ENCODE measurements around the gene PGM2L1.

PGM2L1 gene

DNA sequence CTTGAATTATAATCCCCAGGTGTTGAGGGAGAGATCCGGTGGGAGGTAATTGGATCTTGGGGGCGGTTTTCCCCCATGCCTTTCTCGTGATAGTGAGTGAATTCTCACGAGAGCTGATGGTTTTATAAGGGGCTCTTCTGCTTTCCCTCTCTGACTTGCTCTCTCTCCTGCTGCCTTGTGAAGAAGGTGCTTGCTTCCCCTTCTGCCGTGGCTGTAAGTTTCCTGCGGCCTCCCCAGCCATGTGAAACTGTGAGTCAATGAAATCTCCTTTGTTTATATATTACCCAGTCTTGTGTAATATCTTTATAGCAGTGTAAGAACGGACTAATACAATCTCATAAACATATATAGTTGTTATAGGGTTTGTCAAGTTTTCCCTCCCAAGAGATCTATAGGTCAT is 36.3 kb upstream of the PGM2L1 start:
- Histone ChIP-seq H3K9ac (ENCODE audit: low read length) (no peak overlapping the region), H3K36me3 (replicated peaks; ENCODE audit: low read depth, low read length) (no peaks in the 10 kb centered on the region), H3K27me3 (ENCODE audit: low read depth, low read length) (no peaks in the 10 kb centered on the region), H2AFZ (ENCODE audit: low read depth, low read length) (peak overlapping the region; percentile 32; the same call in 1 of the 2 replicates), H3K4me1 (ENCODE audit: low read length) (peaks cover 10% of the 10 kb centered on the region; the same call in 1 of the 2 replicates), H3K27ac (ENCODE audit: low read length) (no peak overlapping the region), H3K4me2 (ENCODE audit: low read length) (peak overlapping the region; percentile 47), H3K79me2 (ENCODE audit: low read length) (no peaks in the 10 kb centered on the region), H3K4me3 (ENCODE audit: low read length) (no peak overlapping the region), H4K20me1 (ENCODE audit: insufficient read depth, low read length) (no peaks in the 10 kb centered on the region), H3K9me3 (ENCODE audit: insufficient read depth, low read length) (no peaks in the 10 kb centered on the region)
- no peak for TF ChIP-seq EZH2phosphoT487 (IDR thresholded peaks at IDR 0.05; ENCODE audit: low read depth)
- TF ChIP-seq, protein P1, sequence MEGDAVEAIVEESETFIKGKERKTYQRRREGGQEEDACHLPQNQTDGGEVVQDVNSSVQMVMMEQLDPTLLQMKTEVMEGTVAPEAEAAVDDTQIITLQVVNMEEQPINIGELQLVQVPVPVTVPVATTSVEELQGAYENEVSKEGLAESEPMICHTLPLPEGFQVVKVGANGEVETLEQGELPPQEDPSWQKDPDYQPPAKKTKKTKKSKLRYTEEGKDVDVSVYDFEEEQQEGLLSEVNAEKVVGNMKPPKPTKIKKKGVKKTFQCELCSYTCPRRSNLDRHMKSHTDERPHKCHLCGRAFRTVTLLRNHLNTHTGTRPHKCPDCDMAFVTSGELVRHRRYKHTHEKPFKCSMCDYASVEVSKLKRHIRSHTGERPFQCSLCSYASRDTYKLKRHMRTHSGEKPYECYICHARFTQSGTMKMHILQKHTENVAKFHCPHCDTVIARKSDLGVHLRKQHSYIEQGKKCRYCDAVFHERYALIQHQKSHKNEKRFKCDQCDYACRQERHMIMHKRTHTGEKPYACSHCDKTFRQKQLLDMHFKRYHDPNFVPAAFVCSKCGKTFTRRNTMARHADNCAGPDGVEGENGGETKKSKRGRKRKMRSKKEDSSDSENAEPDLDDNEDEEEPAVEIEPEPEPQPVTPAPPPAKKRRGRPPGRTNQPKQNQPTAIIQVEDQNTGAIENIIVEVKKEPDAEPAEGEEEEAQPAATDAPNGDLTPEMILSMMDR (IDR thresholded peaks at IDR 0.05; ENCODE audit: low read depth, low read length) = no peak

DNA sequence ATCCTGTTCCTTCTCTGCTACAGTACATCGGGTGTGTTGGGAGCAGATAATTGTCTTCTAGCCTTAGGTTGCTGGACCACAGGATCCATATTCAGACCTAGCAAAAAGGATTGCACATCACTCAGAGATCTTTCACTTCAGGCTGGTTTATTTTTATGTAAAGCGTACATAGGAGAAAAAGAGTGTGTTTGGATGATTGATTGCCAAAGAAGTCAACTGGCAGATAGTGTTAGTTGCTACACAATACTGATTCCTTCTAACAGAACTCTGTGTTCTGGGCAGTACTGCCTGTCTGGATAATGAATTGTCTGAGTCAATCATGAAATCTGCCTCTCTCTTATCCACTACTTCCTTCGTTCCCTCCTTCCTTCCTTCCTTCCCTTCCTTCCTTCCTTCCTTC is 31.0 kb upstream of the PGM2L1 start:
- Histone ChIP-seq H3K79me2 (ENCODE audit: low read length) (no peaks in the 10 kb centered on the region), H4K20me1 (ENCODE audit: insufficient read depth, low read length) (no peaks in the 10 kb centered on the region), H3K9ac (ENCODE audit: low read length) (no peak overlapping the region), H3K36me3 (replicated peaks; ENCODE audit: low read depth, low read length) (no peaks in the 10 kb centered on the region), H3K27me3 (ENCODE audit: low read depth, low read length) (no peaks in the 10 kb centered on the region), H3K4me3 (ENCODE audit: low read length) (no peak overlapping the region), H3K4me2 (ENCODE audit: low read length) (no peak overlapping the region), H3K9me3 (ENCODE audit: insufficient read depth, low read length) (0 out of 2 replicates have a peak, but pooled peaks cover 7% of the 10 kb centered on the region), H2AFZ (ENCODE audit: low read depth, low read length) (no peak overlapping the region), H3K27ac (ENCODE audit: low read length) (no peak overlapping the region), H3K4me1 (ENCODE audit: low read length) (peaks cover 4% of the 10 kb centered on the region; the same call in 1 of the 2 replicates)
- TF ChIP-seq, protein P1 (IDR thresholded peaks at IDR 0.05; ENCODE audit: low read depth, low read length) = no peak
- TF ChIP-seq EZH2phosphoT487 (IDR thresholded peaks at IDR 0.05; ENCODE audit: low read depth) = no peak

DNA sequence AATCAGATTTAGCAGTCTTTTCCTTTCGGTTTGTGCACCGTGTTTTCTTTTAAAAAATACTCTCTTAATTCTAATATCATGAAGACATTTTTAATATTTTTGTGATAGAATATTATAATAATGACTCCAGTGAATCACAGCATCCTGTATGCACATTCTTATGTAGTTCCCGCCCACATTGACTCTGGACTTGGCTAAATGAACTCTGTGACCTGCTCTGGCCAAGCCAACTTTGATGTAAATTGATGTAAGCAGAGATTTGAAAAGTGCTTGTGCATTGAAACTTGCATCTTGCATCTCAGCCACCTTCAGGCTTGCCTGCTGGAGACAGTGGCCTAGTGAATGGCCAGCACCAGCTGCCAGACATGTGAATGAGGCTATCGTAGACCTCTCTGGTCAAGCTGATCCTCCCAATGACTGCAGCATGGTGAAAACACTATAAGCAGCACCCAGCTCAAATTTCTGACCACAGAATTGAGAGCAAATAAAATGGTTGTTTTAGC is 29.2 kb upstream of the PGM2L1 start:
- Histone ChIP-seq H4K20me1 (ENCODE audit: insufficient read depth, low read length) (no peaks in the 10 kb centered on the region), H3K27me3 (ENCODE audit: low read depth, low read length) (no peaks in the 10 kb centered on the region; the same call in 1 of the 2 replicates), H3K9me3 (ENCODE audit: insufficient read depth, low read length) (0 out of 2 replicates have a peak, but pooled peaks cover 7% of the 10 kb centered on the region), H3K27ac (ENCODE audit: low read length) (no peak overlapping the region), H3K36me3 (replicated peaks; ENCODE audit: low read depth, low read length) (no peaks in the 10 kb centered on the region), H3K4me1 (ENCODE audit: low read length) (no peaks in the 10 kb centered on the region), H3K4me2 (ENCODE audit: low read length) (no peak overlapping the region), H2AFZ (ENCODE audit: low read depth, low read length) (no peak overlapping the region), H3K9ac (ENCODE audit: low read length) (no peak overlapping the region), H3K4me3 (ENCODE audit: low read length) (no peak overlapping the region), H3K79me2 (ENCODE audit: low read length) (no peaks in the 10 kb centered on the region)
- no peak for TF ChIP-seq EZH2phosphoT487 (IDR thresholded peaks at IDR 0.05; ENCODE audit: low read depth)
- TF ChIP-seq, protein P1 (IDR thresholded peaks at IDR 0.05; ENCODE audit: low read depth, low read length) = no peak

DNA sequence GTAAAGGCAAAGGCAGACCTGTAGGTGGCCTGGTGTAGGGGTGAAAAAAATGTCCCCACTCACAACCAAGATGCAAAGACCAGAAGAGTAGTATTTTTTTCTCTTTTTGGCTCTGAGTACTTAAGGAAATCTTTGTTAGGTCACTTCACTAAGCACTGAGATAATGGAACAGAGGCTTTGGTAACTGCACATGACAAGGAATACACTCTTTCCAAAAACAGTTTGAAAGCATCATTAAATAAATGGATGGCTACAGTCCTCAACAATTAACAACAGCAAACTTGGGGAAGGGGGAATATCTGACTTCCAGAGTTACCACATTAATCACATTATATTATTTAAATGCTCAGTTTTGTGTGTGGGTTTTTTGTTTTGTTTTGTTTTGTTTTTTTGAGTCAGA is 26.9 kb upstream of the PGM2L1 start:
- no peak overlapping the region for H3K9ac ChIP-seq (ENCODE audit: low read length)
- no peak for TF ChIP-seq EZH2phosphoT487 (IDR thresholded peaks at IDR 0.05; ENCODE audit: low read depth)
- TF ChIP-seq, protein P1 (IDR thresholded peaks at IDR 0.05; ENCODE audit: low read depth, low read length) = no peak
- no peak overlapping the region for H3K27ac ChIP-seq (ENCODE audit: low read length)
- H3K79me2 ChIP-seq (ENCODE audit: low read length) = no peaks in the 10 kb centered on the region
- 0 out of 2 replicates have a peak, but pooled peaks cover 7% of the 10 kb centered on the region for H3K9me3 ChIP-seq (ENCODE audit: insufficient read depth, low read length)
- H3K36me3 ChIP-seq (replicated peaks; ENCODE audit: low read depth, low read length) = no peaks in the 10 kb centered on the region
- no peak overlapping the region for H3K4me3 ChIP-seq (ENCODE audit: low read length)
- peaks cover 10% of the 10 kb centered on the region; the same call in 1 of the 2 replicates for H3K27me3 ChIP-seq (ENCODE audit: low read depth, low read length)
- no peaks in the 10 kb centered on the region for H4K20me1 ChIP-seq (ENCODE audit: insufficient read depth, low read length)
- H3K4me1 ChIP-seq (ENCODE audit: low read length) = no peaks in the 10 kb centered on the region
- H3K4me2 ChIP-seq (ENCODE audit: low read length) = no peak overlapping the region
- no peak overlapping the region for H2AFZ ChIP-seq (ENCODE audit: low read depth, low read length)
